GM18498 (cell line): Measurements from ENCODE around the gene PLCL1.

Experiments
- ATAC-seq: cut with Tn5 transposase; IDR thresholded peaks from one replicate; pipeline ENCODE4 v1.9.1; 2021; ENCODE audit warnings: mild to moderate bottlenecking, moderate library complexity; ENCODE audit not compliant: unreplicated experiment

The PLCL1 gene

GRCh38 chr2:197884252-197884651, 79.9 kb downstream of the PLCL1 start:
- ATAC-seq = no peak

- ATAC-seq = no peak
Measured at GRCh38 chr2:197885126-197885525, 80.7 kb downstream of the PLCL1 start.

- ATAC-seq = no peak
Measured at GRCh38 chr2:197885587-197885986, 81.2 kb downstream of the PLCL1 start.

GRCh38 chr2:197888321-197888720, 83.9 kb downstream of the PLCL1 start:
- ATAC-seq = no peak

GRCh38 chr2:197889041-197889440, 84.6 kb downstream of the PLCL1 start:
- peak; percentile 98 for ATAC-seq

- ATAC-seq = no peak
Measured at GRCh38 chr2:197890168-197890567, 85.8 kb downstream of the PLCL1 start.

GRCh38 chr2:197891897-197892442, 87.6 kb downstream of the PLCL1 start:
- ATAC-seq = no peak

GRCh38 chr2:197893403-197894177, 89.2 kb downstream of the PLCL1 start:
- ATAC-seq = peak; percentile 34

GRCh38 chr2:197894751-197895274, 90.4 kb downstream of the PLCL1 start:
- no peak for ATAC-seq

GRCh38 chr2:197897960-197898678, 93.7 kb downstream of the PLCL1 start:
- ATAC-seq = no peak

GRCh38 chr2:197904446-197904845, 100.1 kb downstream of the PLCL1 start:
- peak; percentile 54 for ATAC-seq

- ATAC-seq = no peak
Measured at GRCh38 chr2:197908156-197908555, 103.8 kb downstream of the PLCL1 start.

GRCh38 chr2:197908990-197909776, 104.8 kb downstream of the PLCL1 start:
- ATAC-seq = no peak

GRCh38 chr2:197911667-197912066, 107.3 kb downstream of the PLCL1 start:
- no peak for ATAC-seq

- ATAC-seq = no peak
Measured at GRCh38 chr2:197913084-197913483, 108.7 kb downstream of the PLCL1 start.

GRCh38 chr2:197914778-197915177, 110.4 kb downstream of the PLCL1 start:
- no peak for ATAC-seq

GRCh38 chr2:197915548-197916265, 111.3 kb downstream of the PLCL1 start:
- ATAC-seq = no peak

GRCh38 chr2:197919487-197919886, 115.1 kb downstream of the PLCL1 start:
- no peak for ATAC-seq

- no peak for ATAC-seq
Measured at GRCh38 chr2:197920088-197920487, 115.7 kb downstream of the PLCL1 start.

GRCh38 chr2:197920592-197921201, 116.3 kb downstream of the PLCL1 start:
- ATAC-seq = no peak
